Activated T-helper 17 cell treated with anti-CD3 and anti-CD28 coated beads, Interleukin-2, amount 50 U/mL, for 72 hours (primary cell): ENCODE data around the gene GZF1. TPM values are rescaled to one million over a fixed set of nuclear protein-coding genes. Genes with fewer than 3 reads are reported as not detected.

Experiments used
- ATAC-seq: fragments of 150-1000 bp; cut with Tn5 transposase; replicated peaks from 2 replicates; pipeline ENCODE4 v1.10.0; 2021; ENCODE audit warnings: mild to moderate bottlenecking, moderate library complexity
- H3K27ac Mint-ChIP-seq: one replicate; pipeline ENCODE4 v1.8.0; 2022; ENCODE audit warnings: mixed read lengths
- H3K27me3 Mint-ChIP-seq: one replicate; pipeline ENCODE4 v1.8.0; 2022; ENCODE audit warnings: mixed read lengths
- H3K36me3 Mint-ChIP-seq: one replicate; pipeline ENCODE4 v1.8.0; 2022; ENCODE audit warnings: low read depth, mild to moderate bottlenecking, mixed read lengths
- H3K4me1 Mint-ChIP-seq: one replicate; pipeline ENCODE4 v1.8.0; 2022; ENCODE audit warnings: mixed read lengths
- H3K4me3 Mint-ChIP-seq: one replicate; pipeline ENCODE4 v1.8.0; 2022; ENCODE audit warnings: mild to moderate bottlenecking, mixed read lengths
- H3K9me3 Mint-ChIP-seq: one replicate; pipeline ENCODE4 v1.8.0; 2022; ENCODE audit warnings: mixed read lengths
- total RNA-seq, 2 donors: library from RNA; stranded (reverse); gene quantifications; one replicate each; pipeline ENCODE4 v1.2.3, GENCODE V29; 2022

Gene GZF1
- 1 to 10 TPM; 7.5 to 9.6 TPM for total RNA-seq

- ATAC-seq, result peak; percentile 80
- H3K27me3 Mint-ChIP-seq, result no peaks in the 10 kb centered on the region
- no peaks in the 10 kb centered on the region for H3K9me3 Mint-ChIP-seq
- peaks cover 36% of the 10 kb centered on the region for H3K36me3 Mint-ChIP-seq
- peak within 1 kb of the TSS; percentile 88 for H3K4me3 Mint-ChIP-seq
- peaks cover 27% of the 10 kb centered on the region for H3K4me1 Mint-ChIP-seq
- peak within 1 kb of the TSS; percentile 85 for H3K27ac Mint-ChIP-seq
Measured at GRCh38 chr20:23361476-23362391, at the start of gene GZF1. Gene GZF1, plus strand, starts transcription at chr20:23362182. Its CDS starts 2,202 bp downstream, at chr20:23364384.

GRCh38 chr20:23313271-23313670 lies 48.7 kb upstream of the GZF1 start:
- H3K4me3 Mint-ChIP-seq, result no peak overlapping the region
- H3K36me3 Mint-ChIP-seq, result no peaks in the 10 kb centered on the region
- ATAC-seq, result no peak
- H3K9me3 Mint-ChIP-seq, result peaks cover 2% of the 10 kb centered on the region
- H3K27me3 Mint-ChIP-seq, result peaks cover 20% of the 10 kb centered on the region
- peaks cover 3% of the 10 kb centered on the region for H3K4me1 Mint-ChIP-seq
- H3K27ac Mint-ChIP-seq, result no peak overlapping the region

- H3K27me3 Mint-ChIP-seq, result peaks cover 20% of the 10 kb centered on the region
- H3K4me3 Mint-ChIP-seq, result no peak overlapping the region
- no peak for ATAC-seq
- no peak overlapping the region for H3K27ac Mint-ChIP-seq
- no peaks in the 10 kb centered on the region for H3K36me3 Mint-ChIP-seq
- H3K4me1 Mint-ChIP-seq, result no peaks in the 10 kb centered on the region
- H3K9me3 Mint-ChIP-seq, result no peaks in the 10 kb centered on the region
Measured at GRCh38 chr20:23314699-23315098, 47.3 kb upstream of the GZF1 start.

GRCh38 chr20:23315099-23315498 lies 46.9 kb upstream of the GZF1 start:
- H3K27me3 Mint-ChIP-seq, result peaks cover 20% of the 10 kb centered on the region
- ATAC-seq, result no peak
- no peaks in the 10 kb centered on the region for H3K4me1 Mint-ChIP-seq
- H3K27ac Mint-ChIP-seq, result no peak overlapping the region
- no peak overlapping the region for H3K4me3 Mint-ChIP-seq
- no peaks in the 10 kb centered on the region for H3K9me3 Mint-ChIP-seq
- H3K36me3 Mint-ChIP-seq, result no peaks in the 10 kb centered on the region

- H3K9me3 Mint-ChIP-seq, result no peaks in the 10 kb centered on the region
- no peaks in the 10 kb centered on the region for H3K36me3 Mint-ChIP-seq
- H3K4me1 Mint-ChIP-seq, result no peaks in the 10 kb centered on the region
- H3K27ac Mint-ChIP-seq, result no peak overlapping the region
- H3K4me3 Mint-ChIP-seq, result no peak overlapping the region
- peaks cover 12% of the 10 kb centered on the region for H3K27me3 Mint-ChIP-seq
- no peak for ATAC-seq
Measured at GRCh38 chr20:23316626-23317025, 45.4 kb upstream of the GZF1 start.

- no peaks in the 10 kb centered on the region for H3K36me3 Mint-ChIP-seq
- H3K4me1 Mint-ChIP-seq, result no peaks in the 10 kb centered on the region
- H3K27me3 Mint-ChIP-seq, result peaks cover 10% of the 10 kb centered on the region
- no peaks in the 10 kb centered on the region for H3K9me3 Mint-ChIP-seq
- ATAC-seq, result no peak
- no peak overlapping the region for H3K27ac Mint-ChIP-seq
- no peak overlapping the region for H3K4me3 Mint-ChIP-seq
Measured at GRCh38 chr20:23317081-23317480, 44.9 kb upstream of the GZF1 start.

GRCh38 chr20:23318347-23318746 lies 43.6 kb upstream of the GZF1 start:
- Mint-ChIP-seq H3K4me3 (no peak overlapping the region), H3K9me3 (no peaks in the 10 kb centered on the region), H3K36me3 (no peaks in the 10 kb centered on the region), H3K27ac (no peak overlapping the region), H3K4me1 (no peaks in the 10 kb centered on the region), H3K27me3 (peaks cover 10% of the 10 kb centered on the region)
- no peak for ATAC-seq

GRCh38 chr20:23320317-23320716 lies 41.7 kb upstream of the GZF1 start:
- H3K9me3 Mint-ChIP-seq, result no peaks in the 10 kb centered on the region
- no peaks in the 10 kb centered on the region for H3K4me1 Mint-ChIP-seq
- ATAC-seq, result no peak
- no peak overlapping the region for H3K27ac Mint-ChIP-seq
- no peak overlapping the region for H3K4me3 Mint-ChIP-seq
- peaks cover 13% of the 10 kb centered on the region for H3K27me3 Mint-ChIP-seq
- H3K36me3 Mint-ChIP-seq, result no peaks in the 10 kb centered on the region

- Mint-ChIP-seq H3K4me1 (no peaks in the 10 kb centered on the region), H3K9me3 (no peaks in the 10 kb centered on the region), H3K36me3 (no peaks in the 10 kb centered on the region), H3K27me3 (peaks cover 4% of the 10 kb centered on the region), H3K27ac (no peak overlapping the region), H3K4me3 (no peak overlapping the region)
- no peak for ATAC-seq
Measured at GRCh38 chr20:23325107-23325506, 36.9 kb upstream of the GZF1 start.

- no peak overlapping the region for H3K27ac Mint-ChIP-seq
- H3K27me3 Mint-ChIP-seq, result peaks cover 4% of the 10 kb centered on the region
- H3K4me1 Mint-ChIP-seq, result no peaks in the 10 kb centered on the region
- ATAC-seq, result no peak
- H3K9me3 Mint-ChIP-seq, result no peaks in the 10 kb centered on the region
- H3K4me3 Mint-ChIP-seq, result no peak overlapping the region
- H3K36me3 Mint-ChIP-seq, result no peaks in the 10 kb centered on the region
Measured at GRCh38 chr20:23326774-23327173, 35.2 kb upstream of the GZF1 start.

GRCh38 chr20:23327617-23328333 lies 34.2 kb upstream of the GZF1 start:
- Mint-ChIP-seq H3K27me3 (peaks cover 4% of the 10 kb centered on the region), H3K4me1 (no peaks in the 10 kb centered on the region), H3K27ac (no peak overlapping the region), H3K4me3 (no peak overlapping the region), H3K36me3 (no peaks in the 10 kb centered on the region), H3K9me3 (no peaks in the 10 kb centered on the region)
- no peak for ATAC-seq

- Mint-ChIP-seq H3K36me3 (no peaks in the 10 kb centered on the region), H3K4me1 (peaks cover 5% of the 10 kb centered on the region), H3K27me3 (no peaks in the 10 kb centered on the region), H3K9me3 (no peaks in the 10 kb centered on the region), H3K4me3 (no peak overlapping the region), H3K27ac (no peak overlapping the region)
- no peak for ATAC-seq
Measured at GRCh38 chr20:23331450-23332350, 30.3 kb upstream of the GZF1 start.

- no peak overlapping the region for H3K27ac Mint-ChIP-seq
- H3K27me3 Mint-ChIP-seq, result no peaks in the 10 kb centered on the region
- no peak for ATAC-seq
- peaks cover 7% of the 10 kb centered on the region for H3K4me1 Mint-ChIP-seq
- no peak overlapping the region for H3K4me3 Mint-ChIP-seq
- no peaks in the 10 kb centered on the region for H3K36me3 Mint-ChIP-seq
- H3K9me3 Mint-ChIP-seq, result no peaks in the 10 kb centered on the region
Measured at GRCh38 chr20:23332467-23332866, 29.5 kb upstream of the GZF1 start.

- peaks cover under 1% of the 10 kb centered on the region for H3K27me3 Mint-ChIP-seq
- peak overlapping the region; percentile 56 for H3K27ac Mint-ChIP-seq
- peaks cover 7% of the 10 kb centered on the region for H3K4me1 Mint-ChIP-seq
- no peak for ATAC-seq
- no peaks in the 10 kb centered on the region for H3K36me3 Mint-ChIP-seq
- H3K4me3 Mint-ChIP-seq, result no peak overlapping the region
- no peaks in the 10 kb centered on the region for H3K9me3 Mint-ChIP-seq
Measured at GRCh38 chr20:23334111-23334510, 27.9 kb upstream of the GZF1 start.
